AG09309 (cell line): ENCODE data around the gene TMED5.

Experiments used
- DNase-seq: peaks from one replicate; pipeline ENCODE4 v3.0.0-alpha.2; 2010; ENCODE audit warnings: low read depth
- H3K4me3 ChIP-seq: 2 replicates; pipeline ENCODE4 v1.5.1; 2011; ENCODE audit warnings: mild to moderate bottlenecking, low read depth, low read length, moderate library complexity; ENCODE audit not compliant: control insufficient read depth
- TF ChIP-seq, protein P1 (sequence below): IDR thresholded peaks from 2 replicates; pipeline ENCODE4 v1.5.1; 2011; ENCODE audit warnings: mild to moderate bottlenecking, low read depth, low read length, inconsistent platforms; ENCODE audit not compliant: insufficient read depth, control insufficient read depth; ENCODE audit errors: missing control alignments

The TMED5 gene

GRCh38 chr1:93154898-93155297, 25.3 kb downstream of the TMED5 start:
- TF ChIP-seq, protein P1, sequence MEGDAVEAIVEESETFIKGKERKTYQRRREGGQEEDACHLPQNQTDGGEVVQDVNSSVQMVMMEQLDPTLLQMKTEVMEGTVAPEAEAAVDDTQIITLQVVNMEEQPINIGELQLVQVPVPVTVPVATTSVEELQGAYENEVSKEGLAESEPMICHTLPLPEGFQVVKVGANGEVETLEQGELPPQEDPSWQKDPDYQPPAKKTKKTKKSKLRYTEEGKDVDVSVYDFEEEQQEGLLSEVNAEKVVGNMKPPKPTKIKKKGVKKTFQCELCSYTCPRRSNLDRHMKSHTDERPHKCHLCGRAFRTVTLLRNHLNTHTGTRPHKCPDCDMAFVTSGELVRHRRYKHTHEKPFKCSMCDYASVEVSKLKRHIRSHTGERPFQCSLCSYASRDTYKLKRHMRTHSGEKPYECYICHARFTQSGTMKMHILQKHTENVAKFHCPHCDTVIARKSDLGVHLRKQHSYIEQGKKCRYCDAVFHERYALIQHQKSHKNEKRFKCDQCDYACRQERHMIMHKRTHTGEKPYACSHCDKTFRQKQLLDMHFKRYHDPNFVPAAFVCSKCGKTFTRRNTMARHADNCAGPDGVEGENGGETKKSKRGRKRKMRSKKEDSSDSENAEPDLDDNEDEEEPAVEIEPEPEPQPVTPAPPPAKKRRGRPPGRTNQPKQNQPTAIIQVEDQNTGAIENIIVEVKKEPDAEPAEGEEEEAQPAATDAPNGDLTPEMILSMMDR, result no peak
- H3K4me3 ChIP-seq, result no peak overlapping the region
- DNase-seq, result no peak

- TF ChIP-seq, protein P1, result no peak
- H3K4me3 ChIP-seq, result no peak overlapping the region
- DNase-seq, result no peak
Observed at GRCh38 chr1:93152835-93153234, 27.4 kb downstream of the TMED5 start.

DNA sequence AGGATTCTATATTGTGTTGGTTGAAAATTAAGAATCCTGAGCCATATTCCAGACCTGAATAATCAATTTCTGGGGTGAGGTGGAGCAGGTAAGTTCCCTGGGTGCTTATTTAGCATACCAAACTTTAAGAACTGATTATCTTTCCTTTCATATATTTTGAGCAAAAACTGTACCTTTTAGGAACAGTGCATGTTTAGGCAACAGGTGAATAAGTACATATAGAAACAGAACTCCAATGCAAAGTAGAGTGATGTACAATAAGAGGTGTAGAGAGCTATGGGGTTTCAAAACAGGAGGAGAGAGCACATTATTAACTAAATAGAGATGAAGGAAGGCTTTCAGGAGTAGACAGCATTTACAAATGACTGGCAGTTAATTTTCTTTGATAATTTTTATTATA, 28.7 kb downstream of the TMED5 start:
- no peak for DNase-seq
- TF ChIP-seq, protein P1, result no peak
- H3K4me3 ChIP-seq, result no peak overlapping the region

GRCh38 chr1:93150729-93151128, 29.5 kb downstream of the TMED5 start:
- no peak overlapping the region for H3K4me3 ChIP-seq
- TF ChIP-seq, protein P1, result no peak

GRCh38 chr1:93148001-93148400, 32.2 kb downstream of the TMED5 start:
- TF ChIP-seq, protein P1, result no peak
- DNase-seq, result no peak
- no peak overlapping the region for H3K4me3 ChIP-seq

More at GRCh38 chr1:93150729-93151128, 29.5 kb downstream of the TMED5 start:
- DNase-seq, result no peak

DNA sequence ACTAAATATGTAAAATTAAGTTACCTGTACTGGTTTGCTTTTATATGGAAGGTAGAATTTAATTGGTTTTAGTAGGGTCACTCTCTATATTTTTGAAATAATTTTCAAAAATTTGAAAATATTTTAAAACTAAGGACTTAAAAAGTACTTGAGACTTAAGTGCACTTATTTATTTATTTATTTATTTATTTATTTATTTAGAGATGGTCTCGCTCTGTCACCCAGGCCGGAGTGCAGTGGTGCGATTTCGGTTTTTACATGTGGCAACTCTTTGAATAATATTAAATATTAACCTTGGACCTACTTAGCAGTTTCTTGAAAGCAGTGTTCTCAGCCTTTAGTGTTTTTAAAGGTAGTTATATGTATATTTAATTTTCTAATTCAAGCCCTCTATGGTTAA, 36.4 kb downstream of the TMED5 start:
- TF ChIP-seq, protein P1, result no peak
- no peak overlapping the region for H3K4me3 ChIP-seq
- DNase-seq, result no peak

- no peak overlapping the region for H3K4me3 ChIP-seq
- DNase-seq, result no peak
- TF ChIP-seq, protein P1, result no peak
Observed at GRCh38 chr1:93143136-93143535, 37.1 kb downstream of the TMED5 start.
